ENCODE measurements around the gene ARFGAP2.

The ARFGAP2 gene

DNA sequence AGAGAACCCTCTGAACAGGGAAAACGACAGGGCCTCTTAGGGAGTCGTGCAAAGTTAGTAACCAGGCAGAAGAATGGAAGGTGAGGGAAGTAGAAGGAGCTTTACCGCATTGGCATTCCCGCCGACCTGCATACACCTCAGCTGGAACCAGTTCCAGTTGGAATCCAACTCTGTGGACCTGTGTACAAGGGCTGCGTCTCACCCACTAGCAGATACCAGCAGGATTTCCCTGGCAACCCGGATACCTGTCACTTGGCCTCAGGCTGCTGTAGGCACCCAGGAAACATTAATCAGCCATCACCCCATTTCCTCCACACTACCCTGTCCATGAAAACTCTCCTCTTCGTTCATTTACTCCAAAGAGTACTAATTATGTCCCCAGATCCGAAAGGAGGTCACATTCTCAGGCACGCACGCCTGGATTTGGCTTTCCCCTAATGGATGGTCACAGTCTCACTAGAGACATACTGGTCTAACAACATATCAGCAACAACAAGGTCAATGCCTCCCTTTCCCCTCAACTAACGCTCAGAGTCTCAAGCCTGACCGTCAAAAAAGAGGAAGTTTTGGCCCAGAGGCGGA is 842 bp downstream of the ARFGAP2 start:
- Histone ChIP-seq H3K27ac (replicated peaks) (peak overlapping the region; percentile 93), H3K27me3 (ENCODE audit: insufficient read depth, poor library complexity, severe bottlenecking) (no peaks in the 10 kb centered on the region), H3K4me3 (replicated peaks; ENCODE audit: insufficient read depth, low read length) (peak overlapping the region; percentile 86)
- TF ChIP-seq GABPA (IDR thresholded peaks at IDR 0.05; ENCODE audit: low read depth) (no peak), SPI1 (IDR thresholded peaks at IDR 0.05; ENCODE audit: borderline replicate concordance, low read depth) (peak; percentile 18; the same call in 1 of the 2 replicates)
- peak in 1 of 2 experiments; percentile 76 for DNase-seq (ENCODE audit: low read depth in 1 of 2, low spot score in 1 of 2)

DNA sequence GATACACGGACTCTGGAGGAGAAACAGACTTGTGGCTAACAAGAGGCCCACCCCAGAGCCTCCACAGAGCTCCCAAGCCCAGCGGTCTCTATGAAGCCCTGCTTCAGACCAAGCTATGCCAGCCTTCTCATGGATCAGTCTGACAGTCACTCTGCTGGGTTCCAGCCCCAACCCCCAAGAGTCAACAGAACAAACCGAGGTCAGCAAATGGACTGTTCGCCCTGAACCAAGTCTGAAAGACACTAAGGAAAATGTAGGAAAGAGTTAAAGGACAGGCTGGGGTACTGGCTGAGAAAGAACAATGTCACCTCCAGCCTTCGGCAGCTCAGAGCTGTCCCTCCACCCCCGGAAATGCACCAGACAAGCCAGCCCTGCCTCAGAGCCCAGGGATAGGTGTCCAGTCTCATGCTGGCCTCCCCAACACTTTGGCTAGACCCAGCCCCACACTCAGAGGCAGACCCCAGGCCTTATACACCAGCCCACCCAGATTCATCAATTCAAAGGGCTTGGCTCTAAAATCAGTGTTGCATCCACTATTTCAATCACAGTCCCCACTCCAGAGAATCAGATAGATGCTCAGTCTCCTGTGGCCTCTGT is 3.8 kb downstream of the ARFGAP2 start:
- TF ChIP-seq, protein P1, sequence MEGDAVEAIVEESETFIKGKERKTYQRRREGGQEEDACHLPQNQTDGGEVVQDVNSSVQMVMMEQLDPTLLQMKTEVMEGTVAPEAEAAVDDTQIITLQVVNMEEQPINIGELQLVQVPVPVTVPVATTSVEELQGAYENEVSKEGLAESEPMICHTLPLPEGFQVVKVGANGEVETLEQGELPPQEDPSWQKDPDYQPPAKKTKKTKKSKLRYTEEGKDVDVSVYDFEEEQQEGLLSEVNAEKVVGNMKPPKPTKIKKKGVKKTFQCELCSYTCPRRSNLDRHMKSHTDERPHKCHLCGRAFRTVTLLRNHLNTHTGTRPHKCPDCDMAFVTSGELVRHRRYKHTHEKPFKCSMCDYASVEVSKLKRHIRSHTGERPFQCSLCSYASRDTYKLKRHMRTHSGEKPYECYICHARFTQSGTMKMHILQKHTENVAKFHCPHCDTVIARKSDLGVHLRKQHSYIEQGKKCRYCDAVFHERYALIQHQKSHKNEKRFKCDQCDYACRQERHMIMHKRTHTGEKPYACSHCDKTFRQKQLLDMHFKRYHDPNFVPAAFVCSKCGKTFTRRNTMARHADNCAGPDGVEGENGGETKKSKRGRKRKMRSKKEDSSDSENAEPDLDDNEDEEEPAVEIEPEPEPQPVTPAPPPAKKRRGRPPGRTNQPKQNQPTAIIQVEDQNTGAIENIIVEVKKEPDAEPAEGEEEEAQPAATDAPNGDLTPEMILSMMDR (IDR thresholded peaks at IDR 0.05; ENCODE audit: insufficient read depth, low read length), result no peak
- TF ChIP-seq SPI1 (IDR thresholded peaks at IDR 0.05; ENCODE audit: borderline replicate concordance, low read depth), result no peak
- no peak for TF ChIP-seq POLR2AphosphoS5 (IDR thresholded peaks at IDR 0.05; ENCODE audit: low read depth)
- TF ChIP-seq, protein P2, sequence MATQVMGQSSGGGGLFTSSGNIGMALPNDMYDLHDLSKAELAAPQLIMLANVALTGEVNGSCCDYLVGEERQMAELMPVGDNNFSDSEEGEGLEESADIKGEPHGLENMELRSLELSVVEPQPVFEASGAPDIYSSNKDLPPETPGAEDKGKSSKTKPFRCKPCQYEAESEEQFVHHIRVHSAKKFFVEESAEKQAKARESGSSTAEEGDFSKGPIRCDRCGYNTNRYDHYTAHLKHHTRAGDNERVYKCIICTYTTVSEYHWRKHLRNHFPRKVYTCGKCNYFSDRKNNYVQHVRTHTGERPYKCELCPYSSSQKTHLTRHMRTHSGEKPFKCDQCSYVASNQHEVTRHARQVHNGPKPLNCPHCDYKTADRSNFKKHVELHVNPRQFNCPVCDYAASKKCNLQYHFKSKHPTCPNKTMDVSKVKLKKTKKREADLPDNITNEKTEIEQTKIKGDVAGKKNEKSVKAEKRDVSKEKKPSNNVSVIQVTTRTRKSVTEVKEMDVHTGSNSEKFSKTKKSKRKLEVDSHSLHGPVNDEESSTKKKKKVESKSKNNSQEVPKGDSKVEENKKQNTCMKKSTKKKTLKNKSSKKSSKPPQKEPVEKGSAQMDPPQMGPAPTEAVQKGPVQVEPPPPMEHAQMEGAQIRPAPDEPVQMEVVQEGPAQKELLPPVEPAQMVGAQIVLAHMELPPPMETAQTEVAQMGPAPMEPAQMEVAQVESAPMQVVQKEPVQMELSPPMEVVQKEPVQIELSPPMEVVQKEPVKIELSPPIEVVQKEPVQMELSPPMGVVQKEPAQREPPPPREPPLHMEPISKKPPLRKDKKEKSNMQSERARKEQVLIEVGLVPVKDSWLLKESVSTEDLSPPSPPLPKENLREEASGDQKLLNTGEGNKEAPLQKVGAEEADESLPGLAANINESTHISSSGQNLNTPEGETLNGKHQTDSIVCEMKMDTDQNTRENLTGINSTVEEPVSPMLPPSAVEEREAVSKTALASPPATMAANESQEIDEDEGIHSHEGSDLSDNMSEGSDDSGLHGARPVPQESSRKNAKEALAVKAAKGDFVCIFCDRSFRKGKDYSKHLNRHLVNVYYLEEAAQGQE (IDR thresholded peaks at IDR 0.05; ENCODE audit: insufficient replicate concordance, low read depth), result no peak
- TF ChIP-seq GABPA (IDR thresholded peaks at IDR 0.05; ENCODE audit: low read depth), result no peak
- DNase-seq (ENCODE audit: low read depth in 1 of 2, low spot score in 1 of 2), result no peak
- H3K27ac ChIP-seq (replicated peaks), result no peak overlapping the region
- H3K27me3 ChIP-seq (ENCODE audit: insufficient read depth, poor library complexity, severe bottlenecking), result no peaks in the 10 kb centered on the region
- no peak overlapping the region for H3K4me3 ChIP-seq (replicated peaks; ENCODE audit: insufficient read depth, low read length)

DNA sequence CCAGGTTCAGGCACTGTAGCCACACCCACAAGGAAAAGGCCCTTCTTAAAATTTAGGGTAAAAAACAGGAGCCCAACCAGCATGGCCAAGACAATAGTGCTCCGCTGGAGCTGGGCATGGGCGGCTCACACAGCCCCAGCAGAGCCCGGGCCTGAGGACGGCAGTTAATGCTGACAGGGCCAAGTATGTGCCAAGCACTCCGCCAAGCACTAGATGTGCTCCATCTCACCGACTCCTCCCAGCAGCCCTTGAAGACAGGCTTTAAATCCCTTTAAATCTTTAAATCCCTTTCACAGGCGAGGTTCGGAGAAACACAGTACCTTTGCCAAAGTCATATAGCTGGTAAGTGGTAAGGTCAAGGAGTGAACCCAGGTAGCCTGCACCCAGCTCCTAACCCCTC is 4.8 kb downstream of the ARFGAP2 start:
- no peaks in the 10 kb centered on the region for H3K27me3 ChIP-seq (ENCODE audit: insufficient read depth, poor library complexity, severe bottlenecking)
- no peak overlapping the region for H3K27ac ChIP-seq (replicated peaks)
- no peak for DNase-seq (ENCODE audit: low read depth in 1 of 2, low spot score in 1 of 2)
- no peak overlapping the region for H3K4me3 ChIP-seq (replicated peaks; ENCODE audit: insufficient read depth, low read length)
- TF ChIP-seq, protein P2 (IDR thresholded peaks at IDR 0.05; ENCODE audit: insufficient replicate concordance, low read depth), result no peak
- TF ChIP-seq, protein P1 (IDR thresholded peaks at IDR 0.05; ENCODE audit: insufficient read depth, low read length), result no peak
- TF ChIP-seq POLR2AphosphoS5 (IDR thresholded peaks at IDR 0.05; ENCODE audit: low read depth) (no peak), GABPA (IDR thresholded peaks at IDR 0.05; ENCODE audit: low read depth) (no peak), SPI1 (IDR thresholded peaks at IDR 0.05; ENCODE audit: borderline replicate concordance, low read depth) (no peak)

DNA sequence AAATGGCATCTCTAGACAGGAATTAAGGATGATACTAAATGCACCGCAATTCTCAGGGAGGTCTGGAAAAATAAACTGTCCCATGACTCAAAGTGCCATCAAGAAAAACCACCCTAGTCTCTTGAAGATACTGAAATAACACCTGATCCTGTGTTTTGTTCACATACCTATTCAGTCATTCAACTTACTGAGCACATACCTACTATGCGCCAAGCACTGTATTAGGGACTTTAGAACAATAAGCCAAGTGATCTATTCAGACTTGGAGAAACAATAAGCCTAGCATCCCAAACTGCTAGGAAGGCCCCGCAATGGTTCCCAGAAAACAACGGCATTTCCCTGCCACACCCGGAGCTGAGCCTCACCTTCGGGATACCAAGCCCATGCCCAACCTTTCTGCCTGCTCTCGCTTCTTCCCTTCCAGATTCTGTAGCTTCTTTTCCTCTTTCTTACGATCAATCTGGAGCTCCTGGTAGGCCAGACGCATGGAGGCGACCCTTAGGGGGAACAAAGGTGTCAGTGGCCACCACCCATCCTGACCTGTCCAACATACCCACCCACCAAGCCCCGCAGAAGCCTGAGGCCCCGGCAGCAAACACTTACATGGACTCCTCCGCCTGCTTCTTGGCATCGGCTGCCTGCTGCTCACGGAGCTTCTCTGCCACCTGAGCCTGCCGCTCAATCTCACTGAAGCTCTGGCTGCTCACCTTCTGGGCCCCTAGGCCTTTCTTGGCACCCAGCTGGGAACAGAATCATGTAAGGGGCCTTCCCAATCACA is 5.4 kb downstream of the ARFGAP2 start:
- no peak overlapping the region for H3K27ac ChIP-seq (replicated peaks)
- no peak for TF ChIP-seq GABPA (IDR thresholded peaks at IDR 0.05; ENCODE audit: low read depth)

More for the DNA sequence above, 5.4 kb downstream of the ARFGAP2 start:
- Histone ChIP-seq H3K27me3 (ENCODE audit: insufficient read depth, poor library complexity, severe bottlenecking) (no peaks in the 10 kb centered on the region), H3K4me3 (replicated peaks; ENCODE audit: insufficient read depth, low read length) (no peak overlapping the region)
- no peak for DNase-seq (ENCODE audit: low read depth in 1 of 2, low spot score in 1 of 2)

All from HL-60 (cell line).